Vein endothelial cell (primary cell): ENCODE measurements around the gene SLC43A2. TPM values are rescaled to one million over a fixed set of nuclear protein-coding genes. Genes with fewer than 3 reads are reported as not detected.

Experiments used
- small RNA-seq: library from RNA; depleted of rRNA; stranded (forward); fragments of <200 nt; gene quantifications from one replicate; pipeline ENCODE3, GENCODE V24; 2012
- total RNA-seq: library from RNA; depleted of rRNA; stranded (reverse); fragments of >200 nt; gene quantifications from 2 replicates; pipeline ENCODE4 v1.2.3, GENCODE V29; 2012

Gene SLC43A2
- 24.8 and 39.5 TPM in 2 replicates for total RNA-seq

GRCh38 chr17:1627982-1628855 lies at the start of gene SLC43A2:
SLC43A2 (minus strand) TSS chr17:1628834; CDS start chr17:1627874, 960 bp downstream.

GRCh38 chr17:1649844-1650501 lies 21.3 kb upstream of the SLC43A2 start, which contains the start of gene RILP:
RILP (minus strand) TSS chr17:1649866; CDS start chr17:1649804, 62 bp downstream.

GRCh38 chr17:1645207-1646171 lies 16.9 kb upstream of the SLC43A2 start, which contains the start of gene SCARF1:
SCARF1 (minus strand) TSS chr17:1645732; CDS start chr17:1645697, 35 bp downstream.

Small RNA genes within 50 kb of the gene (small RNA-seq; reads per million reads assigned to genes)
- gene RN7SL105P = not detected

Other genes starting within 250 kb of the SLC43A2 start
- gene YWHAE, start 228.6 kb downstream of the SLC43A2 start, total RNA-seq = 695 and 809 TPM in 2 replicates
- gene CRK, start 172.6 kb downstream of the SLC43A2 start, total RNA-seq = 115 and 140 TPM in 2 replicates
- gene MYO1C, start 136.1 kb downstream of the SLC43A2 start, total RNA-seq = 196 and 241 TPM in 2 replicates
- gene INPP5K, start 112.2 kb downstream of the SLC43A2 start, total RNA-seq = 42.9 and 65.7 TPM in 2 replicates
- gene PITPNA, start 66.0 kb downstream of the SLC43A2 start, total RNA-seq = 31.7 and 46.1 TPM in 2 replicates
- gene SCARF1, start 16.9 kb upstream of the SLC43A2 start, total RNA-seq = 141 and 152 TPM in 2 replicates
- gene RILP, start 21.0 kb upstream of the SLC43A2 start, total RNA-seq = 8.3 and 10.1 TPM in 2 replicates
- gene PRPF8, start 56.0 kb upstream of the SLC43A2 start, total RNA-seq = 157 and 183 TPM in 2 replicates
- gene TLCD2, start 81.5 kb upstream of the SLC43A2 start, total RNA-seq = 0.96 and 1.3 TPM in 2 replicates
- 21.2 and 23.2 TPM in 2 replicates for gene WDR81, start 95.9 kb upstream of the SLC43A2 start, total RNA-seq
- gene SERPINF2, start 114.0 kb upstream of the SLC43A2 start, total RNA-seq = 0.10 TPM in 1 of 2 replicates, not detected in the other
- gene SERPINF1, start 133.2 kb upstream of the SLC43A2 start, total RNA-seq = 0.57 and 0.65 TPM in 2 replicates
- gene SMYD4, start 201.1 kb upstream of the SLC43A2 start, total RNA-seq = 10.1 and 10.7 TPM in 2 replicates
- 17.6 and 25.2 TPM in 2 replicates for gene RPA1, start 201.2 kb upstream of the SLC43A2 start, total RNA-seq